BE2C (cell line): Measurements from ENCODE around the gene USP7.

ENCODE experiments used
- DNase-seq: peaks from one replicate; pipeline ENCODE4 v3.0.0-alpha.2; 2020
- H3K27me3 ChIP-seq: fragments of 250-450 bp; sonication (Bioruptor Pico); 2 replicates; pipeline ENCODE4 v1.5.1; 2020; ENCODE audit warnings: mild to moderate bottlenecking
- H3K36me3 ChIP-seq: fragments of 250-450 bp; sonication (Bioruptor Pico); 2 replicates; pipeline ENCODE4 v1.5.1; 2020; ENCODE audit warnings: mild to moderate bottlenecking
- H3K4me1 ChIP-seq: fragments of 250-450 bp; sonication (Bioruptor Pico); 2 replicates; pipeline ENCODE4 v1.5.1; 2020
- H3K4me3 ChIP-seq: 2 replicates; pipeline ENCODE4 v1.5.1; 2011; ENCODE audit warnings: low read depth, low read length
- H3K9me3 ChIP-seq: fragments of 250-450 bp; sonication (Bioruptor Pico); 2 replicates; pipeline ENCODE4 v1.5.1; 2020
- CTCF ChIP-seq: IDR thresholded peaks from 2 replicates; pipeline ENCODE4 v1.5.1; 2012; ENCODE audit warnings: mild to moderate bottlenecking, low read depth, low read length

Gene USP7

GRCh38 chr16:8850279-8850885, 113.3 kb downstream of the USP7 start:
- DNase-seq = no peak
- Histone ChIP-seq H3K4me1 (peaks cover 15% of the 10 kb centered on the region), H3K36me3 (peaks cover 90% of the 10 kb centered on the region), H3K27me3 (no peaks in the 10 kb centered on the region), H3K9me3 (no peaks in the 10 kb centered on the region), H3K4me3 (no peak overlapping the region)
- no peak for TF ChIP-seq CTCF

GRCh38 chr16:8849411-8850011, 114.2 kb downstream of the USP7 start:
- TF ChIP-seq CTCF = no peak
- Histone ChIP-seq H3K4me1 (peaks cover 15% of the 10 kb centered on the region), H3K27me3 (no peaks in the 10 kb centered on the region), H3K36me3 (peaks cover 81% of the 10 kb centered on the region), H3K4me3 (no peak overlapping the region), H3K9me3 (no peaks in the 10 kb centered on the region)
- no peak for DNase-seq

DNA sequence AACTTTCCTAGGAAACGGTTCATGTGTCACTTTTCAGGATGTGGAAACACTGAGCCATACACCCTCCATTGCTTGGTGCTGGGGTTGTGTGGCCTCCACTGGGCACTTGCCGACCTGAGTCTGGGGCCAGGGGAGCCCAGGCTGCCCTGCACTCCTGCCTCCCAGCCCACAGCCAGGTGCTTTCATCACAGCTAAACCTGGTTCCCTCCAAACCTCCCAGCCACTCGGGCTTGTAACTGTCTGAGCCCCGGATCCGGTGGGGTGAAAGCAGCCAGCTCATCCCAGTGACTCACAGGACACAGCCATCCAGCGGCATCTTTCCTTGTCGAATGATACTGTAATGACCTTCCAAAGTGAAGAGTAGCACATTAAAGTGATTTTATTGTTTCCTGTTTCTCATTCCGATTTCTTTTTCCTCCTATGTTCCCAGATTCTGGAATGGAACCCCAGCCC, 114.7 kb downstream of the USP7 start:
- Histone ChIP-seq H3K9me3 (no peaks in the 10 kb centered on the region), H3K27me3 (no peaks in the 10 kb centered on the region), H3K4me1 (peaks cover 15% of the 10 kb centered on the region), H3K4me3 (no peak overlapping the region), H3K36me3 (peaks cover 79% of the 10 kb centered on the region)
- DNase-seq = no peak
- no peak for TF ChIP-seq CTCF

DNA sequence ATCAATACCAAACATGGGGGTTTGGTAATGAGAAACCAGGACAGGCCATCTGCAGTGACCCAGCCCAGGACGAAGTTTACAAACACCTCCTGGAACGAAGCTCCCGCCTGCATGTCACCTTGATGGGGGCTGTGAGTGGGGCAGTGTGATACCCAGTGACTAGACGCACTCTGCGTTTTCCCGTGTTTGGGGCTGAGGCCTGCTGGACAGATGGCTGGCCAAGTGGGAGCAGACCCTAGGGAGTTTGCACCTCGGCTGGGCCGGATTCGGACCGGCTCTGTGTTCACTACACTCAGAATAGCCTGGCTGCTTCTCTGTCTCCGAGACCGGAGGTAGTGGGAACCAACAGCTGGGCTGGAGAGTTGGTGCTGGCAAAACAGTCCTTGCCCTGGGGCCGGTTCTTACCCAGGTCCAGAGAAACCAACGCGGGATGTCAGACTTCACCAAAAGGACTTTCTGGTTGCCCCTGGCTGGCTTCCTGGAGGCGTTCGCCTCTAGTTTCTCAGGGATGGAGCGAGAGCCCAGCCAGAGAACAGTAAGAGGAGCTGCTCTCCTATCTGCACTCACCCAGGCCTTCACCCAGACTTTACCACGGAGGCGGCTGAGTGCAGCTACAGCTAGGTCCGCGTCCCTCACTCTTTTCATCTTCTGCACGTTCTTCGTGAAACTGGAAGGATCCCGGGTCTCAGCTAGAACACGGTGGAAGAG, 115.3 kb downstream of the USP7 start:
- no peak for TF ChIP-seq CTCF
- Histone ChIP-seq H3K36me3 (peaks cover 74% of the 10 kb centered on the region), H3K4me3 (no peak overlapping the region), H3K27me3 (no peaks in the 10 kb centered on the region), H3K9me3 (no peaks in the 10 kb centered on the region), H3K4me1 (peaks cover 15% of the 10 kb centered on the region)
- no peak for DNase-seq

GRCh38 chr16:8847623-8848022, 116.1 kb downstream of the USP7 start:
- Histone ChIP-seq H3K4me1 (peaks cover 15% of the 10 kb centered on the region), H3K4me3 (no peak overlapping the region), H3K9me3 (no peaks in the 10 kb centered on the region), H3K27me3 (no peaks in the 10 kb centered on the region), H3K36me3 (peaks cover 66% of the 10 kb centered on the region)
- TF ChIP-seq CTCF = no peak
- no peak for DNase-seq

DNA sequence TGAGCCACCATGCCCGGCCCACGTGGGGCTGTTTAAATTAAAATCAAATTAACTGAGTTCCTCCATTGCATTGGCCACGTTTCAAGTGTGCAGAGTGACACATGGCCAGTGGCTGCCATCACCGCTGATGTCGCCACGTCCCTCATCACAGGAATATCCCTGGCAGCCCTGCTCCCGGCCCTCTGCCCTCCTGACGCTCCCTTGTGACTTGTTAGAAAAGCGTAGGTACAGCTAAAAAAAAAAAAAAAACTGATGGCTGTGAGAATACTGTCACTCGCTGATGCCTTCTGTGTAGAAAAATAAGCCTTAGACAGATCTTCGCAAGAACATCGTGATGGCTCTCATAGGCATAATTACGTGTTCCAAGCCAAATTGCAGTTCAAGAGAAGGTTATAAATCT, 116.6 kb downstream of the USP7 start:
- H3K9me3 ChIP-seq = no peaks in the 10 kb centered on the region
- TF ChIP-seq CTCF = no peak
- H3K4me3 ChIP-seq = no peak overlapping the region
- peaks cover 15% of the 10 kb centered on the region for H3K4me1 ChIP-seq
- H3K27me3 ChIP-seq = no peaks in the 10 kb centered on the region
- DNase-seq = no peak
- peaks cover 61% of the 10 kb centered on the region for H3K36me3 ChIP-seq
